HG02973 (cell line): ENCODE measurements around the gene NAV3.

Experiments used
- ATAC-seq: cut with Tn5 transposase; IDR thresholded peaks from one replicate; pipeline ENCODE4 v1.9.1; 2021; ENCODE audit warnings: moderate library complexity; ENCODE audit not compliant: unreplicated experiment

Gene NAV3

DNA sequence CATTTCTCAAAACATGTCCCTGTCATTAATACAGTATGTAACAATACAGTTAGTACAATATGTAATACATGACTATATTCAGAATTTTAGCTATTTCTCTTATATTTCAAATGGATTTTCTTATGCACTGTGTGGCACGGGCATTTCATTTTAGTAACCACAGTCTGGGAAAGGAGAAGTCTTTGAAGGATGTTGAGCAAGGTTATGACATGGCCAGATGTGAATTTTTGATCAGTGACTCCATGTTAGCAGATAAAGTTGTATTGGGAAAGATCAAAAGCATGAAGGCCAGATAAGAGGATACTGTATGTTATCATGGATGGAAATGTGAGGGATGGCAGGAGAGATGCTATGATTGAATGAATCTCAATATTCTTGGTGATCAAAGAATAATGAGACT, 285.2 kb downstream of the NAV3 start:
- ATAC-seq = no peak

DNA sequence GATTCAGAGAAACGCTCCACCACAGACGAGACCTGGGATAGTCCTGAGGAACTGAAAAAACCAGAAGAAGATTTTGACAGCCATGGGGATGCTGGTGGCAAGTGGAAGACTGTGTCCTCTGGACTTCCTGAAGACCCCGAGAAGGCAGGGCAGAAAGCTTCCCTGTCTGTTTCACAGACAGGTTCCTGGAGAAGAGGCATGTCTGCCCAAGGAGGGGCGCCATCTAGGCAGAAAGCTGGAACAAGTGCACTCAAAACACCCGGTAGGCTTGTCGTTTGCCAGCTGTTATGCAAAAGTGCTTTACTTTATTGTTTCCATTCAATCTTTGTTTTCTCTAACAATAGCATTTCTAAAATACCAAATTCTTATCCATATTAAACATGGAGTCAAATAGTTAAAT, 287.3 kb downstream of the NAV3 start:
- ATAC-seq = no peak

- no peak for ATAC-seq
Measured at GRCh38 chr12:78118486-78118885, 287.8 kb downstream of the NAV3 start.

DNA sequence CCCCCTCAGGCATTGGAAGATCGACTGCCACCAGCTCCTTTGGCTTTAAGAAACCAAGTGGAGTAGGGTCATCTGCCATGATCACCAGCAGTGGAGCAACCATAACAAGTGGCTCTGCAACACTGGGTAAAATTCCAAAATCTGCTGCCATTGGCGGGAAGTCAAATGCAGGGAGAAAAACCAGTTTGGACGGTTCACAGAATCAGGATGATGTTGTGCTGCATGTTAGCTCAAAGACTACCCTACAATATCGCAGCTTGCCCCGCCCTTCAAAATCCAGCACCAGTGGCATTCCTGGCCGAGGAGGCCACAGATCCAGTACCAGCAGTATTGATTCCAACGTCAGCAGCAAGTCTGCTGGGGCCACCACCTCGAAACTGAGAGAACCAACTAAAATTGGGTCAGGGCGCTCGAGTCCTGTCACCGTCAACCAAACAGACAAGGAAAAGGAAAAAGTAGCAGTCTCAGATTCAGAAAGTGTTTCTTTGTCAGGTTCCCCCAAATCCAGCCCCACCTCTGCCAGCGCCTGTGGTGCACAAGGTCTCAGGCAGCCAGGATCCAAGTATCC, 288.7 kb downstream of the NAV3 start:
- no peak for ATAC-seq

DNA sequence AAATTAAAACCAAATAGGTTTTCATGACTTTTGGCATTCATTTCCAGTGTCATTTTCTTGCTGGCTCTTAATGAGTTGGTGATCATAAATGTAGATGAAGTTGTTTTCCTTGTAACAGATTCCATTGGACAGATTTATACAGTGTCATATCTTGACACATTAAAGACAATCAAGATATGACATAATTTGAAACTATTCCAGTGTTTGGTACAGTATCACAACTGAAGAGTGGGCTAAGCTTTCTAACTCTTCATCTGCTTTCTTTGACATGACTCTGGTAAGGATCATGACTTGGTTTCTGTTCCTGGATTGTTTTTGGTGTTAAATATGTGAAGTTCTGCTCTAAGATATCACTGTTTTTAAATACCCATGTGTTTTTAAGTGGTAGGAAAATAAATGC, 289.6 kb downstream of the NAV3 start:
- ATAC-seq = no peak

GRCh38 chr12:78120866-78121560, 290.3 kb downstream of the NAV3 start:
- ATAC-seq = no peak

- ATAC-seq = no peak
Measured at GRCh38 chr12:78121969-78122610, 291.4 kb downstream of the NAV3 start.

DNA sequence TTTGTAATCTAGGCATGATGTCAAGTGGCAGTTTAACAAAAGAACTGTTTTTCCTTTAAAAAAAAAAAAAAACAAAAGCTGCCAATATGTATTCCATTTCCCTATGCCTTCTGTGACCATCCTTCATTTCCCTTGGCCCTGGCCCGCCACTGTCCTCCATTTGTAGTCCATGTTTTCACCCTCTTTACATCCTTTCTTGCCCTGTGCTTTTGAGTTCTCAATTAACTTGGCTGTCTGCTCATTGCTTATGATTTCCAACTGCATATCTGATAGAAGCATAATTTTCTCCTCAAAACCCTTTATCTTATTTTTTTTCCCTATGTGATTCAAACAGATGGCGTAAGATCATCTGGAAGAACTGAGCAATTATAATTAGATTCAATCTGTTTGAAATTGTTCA, 297.5 kb downstream of the NAV3 start:
- ATAC-seq = no peak

DNA sequence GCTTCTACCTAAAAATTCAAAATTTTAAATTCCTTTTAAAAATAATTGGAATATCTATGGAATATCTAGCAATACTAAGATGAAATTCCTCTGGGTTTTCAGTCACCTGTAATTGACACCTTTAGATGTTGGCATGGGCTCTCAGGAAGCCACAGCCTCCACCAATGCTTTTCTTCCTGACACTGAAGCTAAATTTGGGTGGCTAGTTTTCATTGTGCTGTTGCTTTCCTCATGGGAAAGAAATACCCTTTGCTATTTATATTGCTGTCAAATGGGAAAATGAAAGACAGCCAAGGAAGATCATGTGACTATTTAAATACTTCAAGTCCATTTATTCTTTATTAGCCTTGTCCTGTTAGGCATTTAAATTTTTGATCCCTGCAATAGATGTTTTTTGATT, 313.0 kb downstream of the NAV3 start:
- no peak for ATAC-seq

- no peak for ATAC-seq
Measured at GRCh38 chr12:78145398-78145797, 314.7 kb downstream of the NAV3 start.

- peak; percentile 68 for ATAC-seq
Measured at GRCh38 chr12:78146365-78146772, 315.7 kb downstream of the NAV3 start.

DNA sequence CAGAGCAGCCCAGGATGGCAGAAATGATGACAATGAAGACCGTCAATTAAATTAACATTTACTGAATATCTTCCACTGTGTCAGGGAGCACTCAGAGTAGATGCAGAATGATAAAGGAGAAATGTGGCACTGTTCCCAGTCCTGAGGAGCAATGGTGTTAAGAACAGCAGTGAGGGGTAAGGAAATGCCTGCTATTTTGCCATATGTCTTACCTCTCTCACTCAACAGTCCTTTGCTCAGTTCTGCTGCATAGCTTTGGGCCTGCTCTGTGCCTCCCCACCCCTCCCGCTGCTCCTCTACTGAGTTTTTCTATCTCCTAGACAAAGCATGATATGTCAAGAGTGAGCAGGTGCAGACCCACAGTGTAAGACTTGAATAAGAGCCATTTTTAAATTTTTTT, 318.8 kb downstream of the NAV3 start:
- ATAC-seq = no peak

DNA sequence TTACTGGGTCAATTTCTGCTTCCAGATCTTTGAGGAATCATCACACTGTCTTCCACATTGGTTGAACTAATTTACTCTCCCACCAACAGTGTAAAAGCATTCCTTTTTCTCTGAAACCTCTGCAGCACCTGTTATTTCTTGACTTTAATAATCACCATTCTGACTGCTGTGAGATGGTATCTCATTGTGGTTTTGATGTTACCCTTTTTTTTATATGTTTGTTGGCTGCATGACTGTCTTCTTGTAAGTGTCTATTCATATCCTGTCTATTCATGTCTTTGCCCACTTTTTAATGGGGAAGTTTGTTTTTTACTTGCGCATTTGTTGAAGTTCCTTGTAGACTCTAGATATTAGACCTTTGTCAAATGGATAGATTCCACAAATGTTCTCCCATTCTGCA, 324.9 kb downstream of the NAV3 start:
- ATAC-seq = no peak

GRCh38 chr12:78156751-78157150, 326.1 kb downstream of the NAV3 start:
- ATAC-seq = no peak

DNA sequence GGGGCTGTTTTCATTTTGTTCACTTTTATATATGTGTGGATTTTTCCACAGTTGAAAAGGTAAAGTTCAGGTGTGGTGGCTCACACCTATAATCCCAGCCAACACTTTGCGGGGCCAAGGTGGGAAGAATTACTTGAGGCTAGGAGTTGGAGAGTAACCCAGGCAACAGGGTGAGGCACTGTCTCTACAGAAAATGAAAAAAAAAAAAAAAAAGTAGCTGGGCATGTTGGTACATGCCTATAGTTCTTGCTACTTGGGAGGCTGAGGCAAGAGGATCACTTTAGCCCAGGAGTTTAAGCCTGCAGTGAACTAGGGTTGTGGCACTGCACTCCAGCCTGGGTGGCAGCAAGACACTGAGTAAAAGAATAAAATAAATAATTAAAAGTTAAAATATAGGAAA, 326.5 kb downstream of the NAV3 start:
- no peak for ATAC-seq

DNA sequence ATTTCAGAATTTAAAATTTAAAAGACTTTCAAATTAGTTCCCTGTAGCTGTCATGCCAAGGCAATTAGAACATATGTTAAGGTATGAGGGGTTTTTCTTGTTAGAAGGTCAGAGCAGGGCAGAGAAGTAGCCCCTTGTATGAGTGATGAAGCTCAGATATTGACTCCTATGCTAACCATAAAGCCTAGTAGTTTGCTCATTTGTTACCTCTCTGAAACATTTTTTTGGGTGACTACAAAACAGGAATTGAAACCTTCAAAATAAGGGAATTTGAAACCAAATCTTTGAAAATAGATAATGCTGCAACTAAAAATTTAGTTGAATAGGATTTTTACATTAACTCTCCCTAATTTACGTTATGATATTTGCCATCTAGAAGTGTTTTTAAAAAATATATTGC, 333.5 kb downstream of the NAV3 start:
- ATAC-seq = no peak

DNA sequence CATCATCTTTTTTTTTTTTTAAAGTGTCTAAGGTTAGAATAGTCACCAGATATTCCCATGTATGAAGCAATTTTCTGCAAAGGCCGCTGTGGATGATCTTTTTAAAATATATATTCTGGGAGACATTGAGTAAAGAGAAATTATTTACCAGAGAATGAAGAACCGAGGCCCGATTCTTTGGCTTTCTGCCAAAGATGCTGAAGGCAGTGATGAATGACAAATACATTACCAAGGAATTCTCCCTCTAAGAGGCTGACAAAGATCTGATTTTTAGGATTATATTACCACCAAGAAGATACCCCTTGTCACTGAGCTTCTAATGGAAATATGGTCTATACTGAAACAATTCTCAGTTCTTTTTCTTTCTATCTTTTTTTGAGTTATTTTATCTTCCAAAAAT, 336.8 kb downstream of the NAV3 start:
- no peak for ATAC-seq

- no peak for ATAC-seq
Measured at GRCh38 chr12:78171061-78171460, 340.4 kb downstream of the NAV3 start.

GRCh38 chr12:78176643-78177042, 345.9 kb downstream of the NAV3 start:
- no peak for ATAC-seq

- no peak for ATAC-seq
Measured at GRCh38 chr12:78177298-78177697, 346.6 kb downstream of the NAV3 start.

- ATAC-seq = no peak
Measured at GRCh38 chr12:78179346-78179745, 348.7 kb downstream of the NAV3 start.

DNA sequence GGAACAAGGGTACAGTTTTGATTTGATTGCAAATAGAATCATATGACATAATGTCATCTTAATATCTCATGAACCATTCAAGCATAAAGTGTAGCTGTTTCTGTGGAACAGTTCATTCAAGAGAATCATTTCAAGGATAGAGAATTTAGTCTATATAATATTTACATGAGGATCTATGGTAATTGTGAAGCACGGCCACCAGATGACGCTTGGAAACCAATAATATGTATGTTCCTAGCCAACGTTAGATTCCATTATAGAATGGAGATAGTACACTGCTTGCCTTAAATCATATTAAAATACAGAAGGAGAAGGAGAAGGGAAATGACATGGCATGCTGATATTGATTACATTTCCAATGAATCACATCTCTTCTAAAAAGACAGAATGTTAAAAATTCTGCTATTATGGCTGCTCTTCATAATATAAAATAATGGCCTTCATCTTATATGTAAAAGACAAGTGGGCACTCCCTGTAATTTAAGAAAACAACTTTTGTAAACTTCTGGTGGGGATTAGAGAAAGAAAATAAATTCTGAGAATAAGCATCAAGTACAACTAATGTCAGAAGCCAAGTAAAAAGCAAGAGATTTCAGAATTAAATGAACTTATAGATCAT, 351.0 kb downstream of the NAV3 start:
- ATAC-seq = no peak
